ENCODE data around the gene KCNK5. TPM values are rescaled to one million over a fixed set of nuclear protein-coding genes. Genes with fewer than 3 reads are reported as not detected.

KCNK5 gene
- polyA plus RNA-seq, 2 of the 4 experiments (the other 2 are of a cell fraction): 1.5 to 2.3 TPM

- no peak for TF ChIP-seq BHLHE40 (IDR thresholded peaks at IDR 0.05; ENCODE audit: low read depth, low read length)
- peak; percentile 71 to 80; a peak in 3 of 4 replicates for TF ChIP-seq CEBPB (IDR thresholded peaks at IDR 0.05)
- TF ChIP-seq GATA3 (IDR thresholded peaks at IDR 0.05; ENCODE audit: borderline replicate concordance): no peak
- ATAC-seq (no peak), FAIRE-seq (no peak), DNase-seq (ENCODE audit: low read depth in 1 of 2, low spot score in 1 of 2) (no peak)
- Histone ChIP-seq H3K4me2 (peak overlapping the region; percentile 38; the same call in 2 of the 3 replicates), H3K4me1 (peaks cover 30% of the 10 kb centered on the region), H3K9me3 (no peaks in the 10 kb centered on the region), H3K4me3 (no peak overlapping the region), H3K27ac (0 out of 6 replicates have a peak overlapping the region, but pooled peaks of 1 of the 2 experiments have one; percentile 28)
- CTCF ChIA-PET: interaction anchor here (1.2 to 1.3 kb wide), 2 partner anchors 19 to 118 kb away, joined by 3 to 7 read pairs; no protein-coding TSS in a partner anchor
- POLR2A ChIA-PET: no interaction called here
- 96% methylated on average over 2 of the region's 5 CpGs for WGBS (ENCODE audit: missing lambda C conversion rate)
These were observed 44.2 kb downstream of the KCNK5 start for GRCh38 chr6:39184906-39185580.

GRCh38 chr6:39182604-39183003, 46.7 kb downstream of the KCNK5 start:
- 70% methylated on average over 3 of the region's 3 CpGs for WGBS (ENCODE audit: missing lambda C conversion rate)

GRCh38 chr6:39181826-39182225, 47.4 kb downstream of the KCNK5 start:
- H3K4me3 ChIP-seq: no peak overlapping the region
- no peak for TF ChIP-seq SMC3 (IDR thresholded peaks at IDR 0.05)
- no peak for TF ChIP-seq RAD21 (conservative IDR thresholded peaks at IDR 0.05 in 1 of 2, IDR thresholded peaks at IDR 0.05 in 1 of 2)
- TF ChIP-seq GATA3 (IDR thresholded peaks at IDR 0.05; ENCODE audit: borderline replicate concordance): no peak
- no peak for TF ChIP-seq HDAC2 (IDR thresholded peaks at IDR 0.05)
- no peak for TF ChIP-seq MAFK (IDR thresholded peaks at IDR 0.05; ENCODE audit: partially characterized antibody)
- TF ChIP-seq TP53 (CRISPR knock-in tag; IDR thresholded peaks at IDR 0.05): no peak
- no peak overlapping the region for H3K27ac ChIP-seq
- ChIA-PET CTCF (interaction anchor here (1.1 to 2.2 kb wide), 2 partner anchors 15 to 123 kb away, joined by 3 to 11 read pairs; no protein-coding TSS in a partner anchor), POLR2A (no interaction called here)
- no peak for ATAC-seq
- peaks cover 12% of the 10 kb centered on the region for H3K4me1 ChIP-seq
- FAIRE-seq: no peak
- H3K4me2 ChIP-seq: no peak overlapping the region
- DNase-seq (ENCODE audit: low read depth in 1 of 2, low spot score in 1 of 2): no peak
- peaks cover 6% of the 10 kb centered on the region; the same call in 2 of the 3 replicates for H3K9me3 ChIP-seq
- 84% methylated on average over 3 of the region's 4 CpGs for WGBS (ENCODE audit: missing lambda C conversion rate)

More at GRCh38 chr6:39182604-39183003, 46.7 kb downstream of the KCNK5 start:
- ChIA-PET CTCF (interaction anchor here (1.0 to 2.2 kb wide), 3 partner anchors 14 to 128 kb away, joined by 3 to 11 read pairs (median 4); no protein-coding TSS in a partner anchor), POLR2A (no interaction called here)
- no peak overlapping the region for H3K4me3 ChIP-seq
- ATAC-seq: no peak
- no peak for TF ChIP-seq CHD4 (IDR thresholded peaks at IDR 0.05; ENCODE audit: borderline replicate concordance)
- TF ChIP-seq PBX3 (IDR thresholded peaks at IDR 0.05): no peak
- TF ChIP-seq NFE2L2 (conservative IDR thresholded peaks at IDR 0.05; ENCODE audit: low read length): no peak
- TF ChIP-seq JUN (IDR thresholded peaks at IDR 0.05): no peak
- no peak for TF ChIP-seq KDM1A (IDR thresholded peaks at IDR 0.05; ENCODE audit: low read depth)
- TF ChIP-seq MAZ (IDR thresholded peaks at IDR 0.05; ENCODE audit: borderline replicate concordance, low read depth, low read length): no peak
- TF ChIP-seq TFCP2L1 (CRISPR knock-in tag; IDR thresholded peaks at IDR 0.05): no peak
- no peak for TF ChIP-seq ZSCAN20 (CRISPR knock-in tag; IDR thresholded peaks at IDR 0.05)
- no peak for TF ChIP-seq RNF2 (IDR thresholded peaks at IDR 0.05; ENCODE audit: borderline replicate concordance, low read depth)
- TF ChIP-seq NPAS2 (CRISPR knock-in tag; IDR thresholded peaks at IDR 0.05; ENCODE audit: borderline replicate concordance): no peak
- TF ChIP-seq CTCF (IDR thresholded peaks at IDR 0.05): no peak
- TF ChIP-seq BHLHE40 (IDR thresholded peaks at IDR 0.05; ENCODE audit: low read depth, low read length): no peak
- TF ChIP-seq EHF (CRISPR knock-in tag; IDR thresholded peaks at IDR 0.05): no peak
- TF ChIP-seq JUNB (IDR thresholded peaks at IDR 0.05): no peak
- H3K4me1 ChIP-seq: peaks cover 16% of the 10 kb centered on the region
- FAIRE-seq: no peak
- H3K27ac ChIP-seq: no peak overlapping the region
- no peak for DNase-seq (ENCODE audit: low read depth in 1 of 2, low spot score in 1 of 2)
- no peak overlapping the region for H3K4me2 ChIP-seq
- no peaks in the 10 kb centered on the region for H3K9me3 ChIP-seq
